H9 (cell line): ENCODE data around the gene LONP2. TPM values are rescaled to one million over a fixed set of nuclear protein-coding genes. Genes with fewer than 3 reads are reported as not detected.

Source experiments
- DNase-seq: peaks from one replicate; pipeline ENCODE4 v3.0.0-alpha.2; 2017
- H2AFZ ChIP-seq: one replicate; pipeline ENCODE4 v1.6.1; 2013; ENCODE audit warnings: mild to moderate bottlenecking, low read length, control low read depth, moderate library complexity
- H2AK5ac ChIP-seq: 2 replicates; pipeline ENCODE4 v1.6.1; 2013; ENCODE audit warnings: low read length, control low read depth, mixed read lengths; ENCODE audit not compliant: insufficient read length
- H2BK120ac ChIP-seq: one replicate; pipeline ENCODE4 v1.6.1; 2013; ENCODE audit warnings: low read depth, mild to moderate bottlenecking, low read length, control low read depth, inconsistent platforms; ENCODE audit not compliant: poor library complexity, severe bottlenecking
- H2BK12ac ChIP-seq: 2 replicates; pipeline ENCODE4 v1.6.1; 2013; ENCODE audit warnings: low read length, control low read depth, mixed read lengths, low read depth; ENCODE audit not compliant: insufficient read length
- H2BK15ac ChIP-seq: 2 replicates; pipeline ENCODE4 v1.6.1; 2013; ENCODE audit warnings: low read depth, low read length, control low read depth
- H2BK20ac ChIP-seq: one replicate; pipeline ENCODE4 v1.6.1; 2013; ENCODE audit warnings: low read depth, mild to moderate bottlenecking, low read length, control low read depth, inconsistent platforms; ENCODE audit not compliant: poor library complexity, severe bottlenecking
- H2BK5ac ChIP-seq: 2 replicates; pipeline ENCODE4 v1.6.1; 2013; ENCODE audit warnings: low read length, control low read depth, mixed read lengths; ENCODE audit not compliant: insufficient read length
- H3K14ac ChIP-seq: 2 replicates; pipeline ENCODE4 v1.6.1; 2013; ENCODE audit warnings: low read length, control low read depth; ENCODE audit not compliant: insufficient read depth
- H3K18ac ChIP-seq: 2 replicates; pipeline ENCODE4 v1.6.1; 2013; ENCODE audit warnings: low read depth, mild to moderate bottlenecking, mixed read lengths, low read length, control low read depth; ENCODE audit not compliant: insufficient read length
- H3K23ac ChIP-seq: 2 replicates; pipeline ENCODE4 v1.6.1; 2013; ENCODE audit warnings: low read length, control low read depth, mixed read lengths, low read depth; ENCODE audit not compliant: insufficient read length
- H3K23me2 ChIP-seq: 2 replicates; pipeline ENCODE4 v1.6.1; 2013; ENCODE audit warnings: low read depth, mild to moderate bottlenecking, mixed read lengths, low read length, control low read depth; ENCODE audit not compliant: insufficient read length, poor library complexity, severe bottlenecking
- H3K27ac ChIP-seq: 2 replicates; pipeline ENCODE4 v1.5.1; 2013; ENCODE audit warnings: low read length, control low read depth, mixed read lengths, low read depth; ENCODE audit not compliant: insufficient read length
- H3K27me3 ChIP-seq: 2 replicates; pipeline ENCODE4 v1.6.1; 2013; ENCODE audit warnings: low read length, control low read depth, inconsistent platforms; ENCODE audit not compliant: insufficient read depth
- H3K4ac ChIP-seq: 2 replicates; pipeline ENCODE4 v1.6.1; 2013; ENCODE audit warnings: low read depth, mild to moderate bottlenecking, control low read depth, inconsistent platforms, low read length, moderate library complexity
- H3K4me1 ChIP-seq: 2 replicates; pipeline ENCODE4 v1.6.1; 2013; ENCODE audit warnings: low read length, control low read depth, inconsistent platforms; ENCODE audit not compliant: insufficient read depth
- H3K4me2 ChIP-seq: 2 replicates; pipeline ENCODE4 v1.6.1; 2013; ENCODE audit warnings: low read length, control low read depth, mixed read lengths; ENCODE audit not compliant: insufficient read length, insufficient read depth
- H3K56ac ChIP-seq: 2 replicates; pipeline ENCODE4 v1.6.1; 2013; ENCODE audit warnings: low read depth, mild to moderate bottlenecking, mixed read lengths, low read length, control low read depth; ENCODE audit not compliant: insufficient read length
- H3K79me1 ChIP-seq: 2 replicates; pipeline ENCODE4 v1.6.1; 2013; ENCODE audit warnings: low read depth, mild to moderate bottlenecking, moderate library complexity, low read length, control low read depth, inconsistent platforms; ENCODE audit not compliant: insufficient read depth, poor library complexity, severe bottlenecking
- H3K79me2 ChIP-seq: 2 replicates; pipeline ENCODE4 v1.6.1; 2013; ENCODE audit warnings: low read length, control low read depth, inconsistent platforms; ENCODE audit not compliant: insufficient read depth
- H3K9ac ChIP-seq: 2 replicates; pipeline ENCODE4 v1.6.1; 2013; ENCODE audit warnings: low read length, control low read depth, mixed read lengths; ENCODE audit not compliant: insufficient read length; ENCODE audit errors: extremely low read depth
- H3K9me3 ChIP-seq: one replicate; pipeline ENCODE4 v1.6.1; 2013; ENCODE audit warnings: low read depth, low read length, inconsistent platforms; ENCODE audit not compliant: control insufficient read depth
- H3T11ph ChIP-seq: one replicate; pipeline ENCODE4 v1.6.1; 2013; ENCODE audit warnings: mild to moderate bottlenecking, low read length, control low read depth, inconsistent platforms
- H4K20me1 ChIP-seq: one replicate; pipeline ENCODE4 v1.6.1; 2013; ENCODE audit not compliant: control insufficient read depth, insufficient read length, insufficient read depth
- H4K5ac ChIP-seq: 2 replicates; pipeline ENCODE4 v1.6.1; 2013; ENCODE audit warnings: low read depth, mild to moderate bottlenecking, mixed read lengths, low read length, control low read depth; ENCODE audit not compliant: insufficient read length
- H4K8ac ChIP-seq: replicated peaks from 2 replicates; pipeline ENCODE4 v1.6.1; 2013; ENCODE audit warnings: low read length, control low read depth, mixed read lengths, low read depth; ENCODE audit not compliant: insufficient read length
- H4K91ac ChIP-seq: 2 replicates; pipeline ENCODE4 v1.6.1; 2013; ENCODE audit warnings: low read depth, mild to moderate bottlenecking, moderate library complexity, mixed read lengths, low read length, control low read depth; ENCODE audit not compliant: insufficient read length
- H3K27ac Mint-ChIP-seq, 3 experiments: 2 replicates in 2 of 3; 3 replicates in 1 of 3; pipeline ENCODE4 v1.8.0; 2020 to 2021; ENCODE audit warnings: mixed read lengths in 3 of 3, mild to moderate bottlenecking in 1 of 3, moderate library complexity in 1 of 3
- H3K27me3 Mint-ChIP-seq: 2 replicates; pipeline ENCODE4 v1.8.0; 2021; ENCODE audit warnings: low read depth, mild to moderate bottlenecking, moderate library complexity, mixed read lengths
- H3K36me3 Mint-ChIP-seq, 3 experiments: 2 replicates in 2 of 3; 3 replicates in 1 of 3; pipeline ENCODE4 v1.8.0; 2020 to 2021; ENCODE audit warnings: low read depth in 3 of 3, mixed read lengths in 3 of 3; ENCODE audit not compliant: insufficient read depth in 1 of 3
- H3K4me1 Mint-ChIP-seq, 2 experiments: 2 replicates each; pipeline ENCODE4 v1.8.0; 2020; ENCODE audit warnings: mixed read lengths in 2 of 2
- H3K4me3 Mint-ChIP-seq, 2 experiments: 2 replicates in 1 of 2; 3 replicates in 1 of 2; pipeline ENCODE4 v1.8.0; 2020 to 2021; ENCODE audit warnings: mild to moderate bottlenecking in 2 of 2, mixed read lengths in 2 of 2, moderate library complexity in 1 of 2
- H3K9me3 Mint-ChIP-seq, 2 experiments: 2 replicates in 1 of 2; 3 replicates in 1 of 2; pipeline ENCODE4 v1.8.0; 2020; ENCODE audit warnings: mild to moderate bottlenecking in 2 of 2, mixed read lengths in 2 of 2, moderate library complexity in 1 of 2
- CTCF ChIP-seq: fragments of 200-600 bp; sonication (generic); conservative IDR thresholded peaks from 3 replicates; pipeline ENCODE4 v1.8.0; 2021; ENCODE audit warnings: antibody characterized with exemption, mild to moderate bottlenecking
- WGBS: extraction: QIAGEN DNeasy Blood & Tissue Kit; methylation state at CpG from one replicate; pipeline ENCODE4 v1.1.7; 2013; ENCODE audit warnings: missing lambda C conversion rate, low lambda C conversion rate, mixed read lengths; ENCODE audit not compliant: insufficient read length; ENCODE audit errors: extremely low coverage; 5-methylcytosine and 5-hydroxymethylcytosine counted together
- total RNA-seq: library from RNA; stranded (reverse); gene quantifications from 2 replicates; pipeline ENCODE4 v1.2.1, GENCODE V29; 2021

Gene LONP2
- total RNA-seq, 1 experiment from 2014 or later, result 27.8 TPM

GRCh38 chr16:48392407-48392806, 148.3 kb downstream of the LONP2 start:
- no peak overlapping the region for H3K27ac Mint-ChIP-seq
- no peak for TF ChIP-seq CTCF
- H4K91ac ChIP-seq, result no peak overlapping the region
- H3K27ac ChIP-seq, result no peak overlapping the region
- no peak overlapping the region for H3K14ac ChIP-seq
- H2BK120ac ChIP-seq, result no peak overlapping the region
- no peaks in the 10 kb centered on the region for H3K27me3 ChIP-seq
- H3K23me2 ChIP-seq, result no peaks in the 10 kb centered on the region
- H3K27me3 Mint-ChIP-seq, result no peaks in the 10 kb centered on the region
- no peak overlapping the region for H3K23ac ChIP-seq
- no peak overlapping the region for H2AFZ ChIP-seq
- no peak overlapping the region for H3K56ac ChIP-seq
- H3K4me1 ChIP-seq, result no peaks in the 10 kb centered on the region
- no peak overlapping the region for H3T11ph ChIP-seq
- no peak overlapping the region for H4K8ac ChIP-seq
- no peaks in the 10 kb centered on the region for H3K79me1 ChIP-seq
- H3K79me2 ChIP-seq, result no peaks in the 10 kb centered on the region
- H2BK12ac ChIP-seq, result no peak overlapping the region
- H4K20me1 ChIP-seq, result no peaks in the 10 kb centered on the region
- H3K4ac ChIP-seq, result no peak overlapping the region
- H3K36me3 Mint-ChIP-seq, result no peaks in the 10 kb centered on the region
- no peak overlapping the region for H4K5ac ChIP-seq
- H2AK5ac ChIP-seq, result no peak overlapping the region
- DNase-seq, result no peak
- H3K9me3 Mint-ChIP-seq, result no peaks in the 10 kb centered on the region
- no CpG with 5 or more reads among the region's 5 CpGs for WGBS
- peaks cover 0 to 6% of the 10 kb centered on the region in 2 experiments; a peak in 2 of 4 replicates for H3K4me1 Mint-ChIP-seq
- no peak overlapping the region for H3K9ac ChIP-seq
- H2BK20ac ChIP-seq, result no peak overlapping the region
- H3K18ac ChIP-seq, result no peak overlapping the region
- no peak overlapping the region for H3K4me2 ChIP-seq
- H2BK5ac ChIP-seq, result no peak overlapping the region
- no peak overlapping the region for H3K4me3 Mint-ChIP-seq
- H2BK15ac ChIP-seq, result no peak overlapping the region
- H3K9me3 ChIP-seq, result no peaks in the 10 kb centered on the region
